GM19240 (cell line): ENCODE measurements around the gene GPX4.

Source experiments
- DNase-seq: peaks from one replicate; pipeline ENCODE4 v3.0.0; 2011; ENCODE audit warnings: low spot score; ENCODE audit not compliant: insufficient read length

GPX4 gene

GRCh38 chr19:1147934-1148549, 44.2 kb downstream of the GPX4 start:
- no peak for DNase-seq

- no peak for DNase-seq
Observed at GRCh38 chr19:1149259-1150045, 45.7 kb downstream of the GPX4 start.

- no peak for DNase-seq
Observed at GRCh38 chr19:1150333-1151036, 46.7 kb downstream of the GPX4 start.

GRCh38 chr19:1151037-1151724, 47.4 kb downstream of the GPX4 start:
- no peak for DNase-seq

GRCh38 chr19:1151917-1152587, 48.3 kb downstream of the GPX4 start:
- DNase-seq, result no peak

GRCh38 chr19:1153891-1154730, 50.3 kb downstream of the GPX4 start:
- no peak for DNase-seq

GRCh38 chr19:1154731-1155351, 51.0 kb downstream of the GPX4 start:
- DNase-seq, result no peak

GRCh38 chr19:1155352-1156304, 51.8 kb downstream of the GPX4 start:
- no peak for DNase-seq
